Breast epithelium (tissue), 4 donors: ENCODE results near the gene CDCA8. TPM values are rescaled to one million over a fixed set of nuclear protein-coding genes. Genes with fewer than 3 reads are reported as not detected.

Experiments
- DNase-seq, 2 donors: peaks; one replicate each; pipeline ENCODE4 v3.0.0-alpha.2; 2019; ENCODE audit warnings: low spot score in 2 of 2
- H3K27ac ChIP-seq, 2 donors: fragments of 200-600 bp; sonication (generic) in 1 of 2; one replicate each; pipeline ENCODE4 v1.5.1; 2016 to 2019; ENCODE audit warnings: mild to moderate bottlenecking in 1 of 2
- H3K27me3 ChIP-seq, 2 donors: fragments of 200-600 bp; sonication (generic) in 1 of 2; one replicate each; pipeline versions ENCODE4 v1.5.1 to v1.6.0; 2017 to 2019; ENCODE audit warnings: control low read depth in 1 of 2, mild to moderate bottlenecking in 1 of 2
- H3K36me3 ChIP-seq: fragments of 200-600 bp; one replicate; pipeline ENCODE4 v1.5.1; 2019
- H3K4me1 ChIP-seq, 2 donors: fragments of 200-600 bp; sonication (generic); one replicate each; pipeline ENCODE4 v1.5.1; 2016 to 2019; ENCODE audit warnings: control low read depth in 1 of 2
- H3K4me3 ChIP-seq, 3 donors: fragments of 200-600 bp; sonication (generic); 1 replicate in 2 of 3; 2 replicates in 1 of 3; pipeline ENCODE4 v1.5.1; 2016 to 2019; ENCODE audit warnings: mild to moderate bottlenecking in 3 of 3, moderate library complexity in 2 of 3
- H3K9me3 ChIP-seq, 2 donors: fragments of 200-600 bp; sonication (generic) in 1 of 2; one replicate each; pipeline ENCODE4 v1.5.1; 2016 to 2019; ENCODE audit warnings: control low read depth in 1 of 2
- POLR2A ChIP-seq: fragments of 450-650 bp; IDR thresholded peaks from one replicate; pipeline ENCODE4 v1.6.1; 2016; ENCODE audit warnings: antibody characterized with exemption, mild to moderate bottlenecking, moderate library complexity
- POLR2AphosphoS5 ChIP-seq, 3 donors: sonication (generic); formaldehyde crosslinking; IDR thresholded peaks; one replicate each; pipeline ENCODE4 v1.6.1; 2017; ENCODE audit warnings: antibody characterized with exemption in 3 of 3
- intact Hi-C: fragments of 100-400 bp; cut with DNase I; formaldehyde crosslinking; loops from one replicate; pipeline ENCODE4 v1.15.1; 2023; ENCODE audit warnings: low total_unique reads
- total RNA-seq, 3 donors: library from RNA; depleted of rRNA; stranded (reverse); fragments of >200 nt; gene quantifications; one replicate each; pipeline ENCODE4 v1.1.0, GENCODE V29; 2016
- TF ChIP-seq, protein P1 (sequence below), 3 donors: fragments of 450-650 bp; IDR thresholded peaks; one replicate each; pipeline ENCODE4 v1.5.1; 2016 to 2017; ENCODE audit warnings: antibody characterized with exemption in 3 of 3, mild to moderate bottlenecking in 3 of 3, moderate library complexity in 3 of 3

CDCA8 gene
- total RNA-seq, 3 donors from 2014 or later = 0.15 to 1.4 (median 1.3) TPM

DNA sequence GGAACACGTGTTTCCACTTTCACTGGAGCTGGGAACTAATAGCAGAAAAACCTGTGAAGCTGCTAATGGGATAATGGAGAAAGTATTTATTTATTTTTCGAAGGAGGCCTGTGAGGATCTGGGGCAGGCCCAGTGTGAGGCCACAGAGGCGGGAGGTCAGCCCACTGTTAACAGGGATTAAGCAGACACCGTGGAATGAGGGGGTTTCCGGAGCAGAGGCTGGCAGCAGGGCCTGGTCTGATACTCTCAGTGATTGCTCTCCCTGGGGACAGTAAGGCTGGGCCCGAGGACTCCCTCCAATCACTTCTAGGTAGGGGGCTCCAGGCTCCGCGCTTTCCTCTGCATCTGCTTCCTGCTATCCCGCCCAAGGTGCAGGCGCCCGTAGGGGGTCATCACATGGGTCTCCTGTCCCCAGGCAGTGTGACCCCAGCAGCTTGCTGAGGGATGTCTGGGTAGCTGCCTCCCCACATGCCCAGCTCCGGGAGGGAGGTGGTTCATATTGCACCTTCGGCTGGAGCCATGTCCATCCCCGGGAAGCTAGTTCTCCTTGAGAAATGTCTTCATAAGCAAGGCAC is 28.8 kb upstream of the CDCA8 start:
- Histone ChIP-seq H3K4me1 (no peaks in the 10 kb centered on the region), H3K36me3 (no peaks in the 10 kb centered on the region), H3K9me3 (no peaks in the 10 kb centered on the region), H3K27me3 (peaks cover 0 to 8% of the 10 kb centered on the region in 2 donors), H3K4me3 (no peak overlapping the region), H3K27ac (no peak overlapping the region)
- TF ChIP-seq POLR2AphosphoS5 (IDR thresholded peaks at IDR 0.05) = no peak
- TF ChIP-seq, protein P1, sequence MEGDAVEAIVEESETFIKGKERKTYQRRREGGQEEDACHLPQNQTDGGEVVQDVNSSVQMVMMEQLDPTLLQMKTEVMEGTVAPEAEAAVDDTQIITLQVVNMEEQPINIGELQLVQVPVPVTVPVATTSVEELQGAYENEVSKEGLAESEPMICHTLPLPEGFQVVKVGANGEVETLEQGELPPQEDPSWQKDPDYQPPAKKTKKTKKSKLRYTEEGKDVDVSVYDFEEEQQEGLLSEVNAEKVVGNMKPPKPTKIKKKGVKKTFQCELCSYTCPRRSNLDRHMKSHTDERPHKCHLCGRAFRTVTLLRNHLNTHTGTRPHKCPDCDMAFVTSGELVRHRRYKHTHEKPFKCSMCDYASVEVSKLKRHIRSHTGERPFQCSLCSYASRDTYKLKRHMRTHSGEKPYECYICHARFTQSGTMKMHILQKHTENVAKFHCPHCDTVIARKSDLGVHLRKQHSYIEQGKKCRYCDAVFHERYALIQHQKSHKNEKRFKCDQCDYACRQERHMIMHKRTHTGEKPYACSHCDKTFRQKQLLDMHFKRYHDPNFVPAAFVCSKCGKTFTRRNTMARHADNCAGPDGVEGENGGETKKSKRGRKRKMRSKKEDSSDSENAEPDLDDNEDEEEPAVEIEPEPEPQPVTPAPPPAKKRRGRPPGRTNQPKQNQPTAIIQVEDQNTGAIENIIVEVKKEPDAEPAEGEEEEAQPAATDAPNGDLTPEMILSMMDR (IDR thresholded peaks at IDR 0.05) = no peak
- no peak for TF ChIP-seq POLR2A
- DNase-seq = no peak
- intact Hi-C loops = no loop called here

DNA sequence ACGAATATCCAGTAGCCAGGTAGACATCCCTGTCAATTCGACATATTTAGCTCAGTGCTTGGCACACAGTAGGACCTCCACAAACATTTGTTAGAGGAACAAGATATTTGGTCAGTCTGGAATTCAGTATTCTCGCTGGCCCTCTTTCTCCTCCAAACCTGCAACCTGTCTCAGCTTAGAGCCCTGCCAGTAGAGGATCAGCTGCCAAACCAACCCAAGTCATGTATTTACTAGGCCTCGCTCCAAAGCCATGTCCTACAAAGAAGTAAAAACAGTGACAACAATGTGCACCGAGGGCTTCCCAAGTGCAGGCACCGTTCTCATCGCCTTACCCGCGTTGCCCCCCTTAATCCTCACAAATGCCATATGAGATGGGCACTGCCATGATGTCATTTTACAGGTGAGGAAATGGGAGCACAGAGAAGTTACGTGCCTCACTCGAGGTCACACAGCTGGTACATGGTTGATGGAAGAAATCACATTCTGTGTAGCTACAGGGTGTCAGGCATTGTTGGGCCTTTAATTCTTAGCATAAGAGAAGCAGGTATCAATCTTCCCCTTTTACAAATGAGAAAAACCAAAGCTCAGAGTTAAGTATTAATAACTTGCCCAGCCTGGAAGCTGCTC is 26.0 kb upstream of the CDCA8 start:
- Histone ChIP-seq H3K4me3 (no peak overlapping the region), H3K36me3 (no peaks in the 10 kb centered on the region), H3K9me3 (no peaks in the 10 kb centered on the region), H3K27ac (no peak overlapping the region), H3K27me3 (peaks cover 0 to 12% of the 10 kb centered on the region in 2 donors), H3K4me1 (no peaks in the 10 kb centered on the region)
- DNase-seq = no peak
- TF ChIP-seq, protein P1 (IDR thresholded peaks at IDR 0.05) = no peak
- TF ChIP-seq POLR2AphosphoS5 (IDR thresholded peaks at IDR 0.05) (no peak), POLR2A (no peak)
- intact Hi-C loops = no loop called here

DNA sequence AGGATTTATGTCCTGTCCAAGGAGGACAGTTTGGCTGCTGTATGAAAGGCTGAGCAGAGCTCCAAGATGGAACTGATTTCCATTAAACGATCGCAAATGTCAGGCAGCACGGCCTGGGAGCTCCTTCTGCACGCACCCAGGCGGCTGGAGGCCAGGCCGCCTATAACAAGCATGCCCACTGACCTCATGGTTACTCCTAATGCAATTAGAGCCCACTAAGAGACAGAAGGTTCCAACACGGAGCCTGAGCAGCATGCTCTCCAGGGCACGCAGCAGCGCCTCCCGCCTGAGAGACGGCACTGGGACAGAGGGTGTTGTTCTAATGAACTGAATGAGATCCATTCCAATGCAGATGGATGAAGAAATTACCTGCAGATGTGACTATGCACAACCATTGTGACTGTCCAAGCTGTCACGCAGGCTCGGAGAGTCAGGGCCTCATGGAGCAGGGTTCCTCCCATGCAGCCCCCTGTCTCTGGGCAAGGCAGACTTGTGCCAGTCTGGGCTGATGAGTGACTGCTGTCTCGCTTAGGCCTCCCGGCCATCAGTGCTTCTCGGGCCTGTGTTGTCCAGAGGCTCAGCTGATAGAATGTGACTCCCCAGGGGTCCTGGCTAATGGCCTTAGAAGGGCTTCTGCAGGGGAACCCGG is 25.2 kb upstream of the CDCA8 start:
- Histone ChIP-seq H3K27ac (no peak overlapping the region), H3K36me3 (no peaks in the 10 kb centered on the region), H3K27me3 (peaks cover 0 to 12% of the 10 kb centered on the region in 2 donors), H3K4me1 (no peaks in the 10 kb centered on the region), H3K4me3 (no peak overlapping the region), H3K9me3 (no peaks in the 10 kb centered on the region)
- TF ChIP-seq, protein P1 (IDR thresholded peaks at IDR 0.05) = no peak
- no peak for TF ChIP-seq POLR2A
- TF ChIP-seq POLR2AphosphoS5 (IDR thresholded peaks at IDR 0.05) = no peak
- intact Hi-C loops = no loop called here
- no peak for DNase-seq

DNA sequence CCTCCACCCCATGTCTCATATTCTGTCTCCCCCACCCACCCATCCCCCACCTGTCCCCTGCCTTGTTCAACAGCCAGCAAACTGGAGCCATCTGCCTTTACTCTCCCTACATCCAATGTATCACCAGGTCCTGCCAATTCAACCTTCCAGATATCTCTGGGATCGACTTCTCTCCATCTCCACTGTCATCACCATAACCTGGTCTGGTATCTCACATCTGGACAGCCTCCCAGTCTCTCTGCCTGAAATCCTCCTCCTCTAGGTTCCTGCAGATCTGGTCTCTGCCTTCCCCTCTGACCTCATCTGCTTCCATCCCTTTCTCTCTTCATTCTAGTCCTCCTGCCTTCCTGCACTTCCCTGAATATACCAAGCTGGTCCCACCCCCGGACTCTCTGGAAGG is 22.2 kb upstream of the CDCA8 start:
- intact Hi-C loops = no loop called here

More for the DNA sequence above, 22.2 kb upstream of the CDCA8 start:
- peaks cover 0 to 12% of the 10 kb centered on the region in 2 donors for H3K27me3 ChIP-seq
- no peak overlapping the region for H3K27ac ChIP-seq
- no peak overlapping the region for H3K4me3 ChIP-seq
- no peaks in the 10 kb centered on the region for H3K9me3 ChIP-seq
- no peaks in the 10 kb centered on the region for H3K4me1 ChIP-seq
- no peak for DNase-seq
- no peak for TF ChIP-seq POLR2A
- TF ChIP-seq POLR2AphosphoS5 (IDR thresholded peaks at IDR 0.05) = no peak
- TF ChIP-seq, protein P1 (IDR thresholded peaks at IDR 0.05) = no peak
- H3K36me3 ChIP-seq = no peaks in the 10 kb centered on the region
